Progenitor cell of endocrine pancreas (in vitro differentiated cells): ENCODE results near the gene GPR35. TPM values are rescaled to one million over a fixed set of nuclear protein-coding genes. Genes with fewer than 3 reads are reported as not detected.
A peak's percentile ranks its signal among the peaks of the same experiment; 100 is the strongest.
"Not testable (repeated sequence)": the region's sequence is repeated elsewhere in the genome, so short reads cannot be mapped to it uniquely, and the experiment has no call there.

Experiments used
- DNase-seq: peaks from one replicate; pipeline ENCODE4 v3.0.0; 2021; ENCODE audit warnings: low spot score; ENCODE audit not compliant: unreplicated experiment
- H3K27ac Mint-ChIP-seq: 2 replicates; pipeline ENCODE4 v1.8.0; 2021; ENCODE audit warnings: mild to moderate bottlenecking, moderate library complexity, mixed read lengths
- H3K27me3 Mint-ChIP-seq: 2 replicates; pipeline ENCODE4 v1.8.0; 2021; ENCODE audit warnings: mixed read lengths
- H3K36me3 Mint-ChIP-seq: 2 replicates; pipeline ENCODE4 v1.8.0; 2022; ENCODE audit warnings: mixed read lengths; ENCODE audit not compliant: insufficient read depth
- H3K4me1 Mint-ChIP-seq: 2 replicates; pipeline ENCODE4 v1.8.0; 2021; ENCODE audit warnings: low read depth, mixed read lengths
- H3K4me3 Mint-ChIP-seq: 2 replicates; pipeline ENCODE4 v1.8.0; 2021; ENCODE audit warnings: low read depth, mild to moderate bottlenecking, moderate library complexity, mixed read lengths
- H3K9me3 Mint-ChIP-seq: 2 replicates; pipeline ENCODE4 v1.8.0; 2021; ENCODE audit warnings: low read depth, mixed read lengths
- CTCF ChIP-seq: fragments of 200-600 bp; sonication (generic); IDR thresholded peaks from one replicate; pipeline ENCODE4 v1.5.0; 2021; ENCODE audit warnings: antibody characterized with exemption, mild to moderate bottlenecking; ENCODE audit not compliant: unreplicated experiment
- total RNA-seq: library from RNA; stranded (reverse); gene quantifications from 2 replicates; pipeline ENCODE4 v1.2.1, GENCODE V29; 2021

Gene GPR35
- total RNA-seq, 1 donor from 2014 or later: 6.5 TPM

- no peaks in the 10 kb centered on the region for H3K4me1 Mint-ChIP-seq
- H3K9me3 Mint-ChIP-seq: peaks cover 10% of the 10 kb centered on the region
- no peaks in the 10 kb centered on the region for H3K36me3 Mint-ChIP-seq
- H3K4me3 Mint-ChIP-seq: no peak overlapping the region
- H3K27me3 Mint-ChIP-seq: peaks cover 41% of the 10 kb centered on the region
- no peak overlapping the region for H3K27ac Mint-ChIP-seq
- no peak for TF ChIP-seq CTCF
- DNase-seq: no peak
Measured at GRCh38 chr2:240651185-240651584, 25.9 kb downstream of the GPR35 start.

- no peak for TF ChIP-seq CTCF
- no peak overlapping the region for H3K4me3 Mint-ChIP-seq
- H3K27me3 Mint-ChIP-seq: peaks cover 41% of the 10 kb centered on the region
- peaks cover 13% of the 10 kb centered on the region for H3K9me3 Mint-ChIP-seq
- DNase-seq: no peak
- H3K27ac Mint-ChIP-seq: no peak overlapping the region
- H3K4me1 Mint-ChIP-seq: no peaks in the 10 kb centered on the region
- no peaks in the 10 kb centered on the region for H3K36me3 Mint-ChIP-seq
Measured at GRCh38 chr2:240655931-240656886, 30.9 kb downstream of the GPR35 start.

- not testable (repeated sequence) for H3K27ac Mint-ChIP-seq, H3K4me3 Mint-ChIP-seq, H3K4me1 Mint-ChIP-seq, DNase-seq, H3K9me3 Mint-ChIP-seq, H3K36me3 Mint-ChIP-seq
- peaks cover 32% of the 10 kb centered on the region for H3K27me3 Mint-ChIP-seq
Measured at GRCh38 chr2:240659883-240660282, 34.6 kb downstream of the GPR35 start.

- peaks cover 21% of the 10 kb centered on the region for H3K27me3 Mint-ChIP-seq
- no peaks in the 10 kb centered on the region for H3K36me3 Mint-ChIP-seq
Measured at GRCh38 chr2:240662681-240663080, 37.4 kb downstream of the GPR35 start.

GRCh38 chr2:240663546-240664190 lies 38.4 kb downstream of the GPR35 start:
- Mint-ChIP-seq H3K4me3 (no peak overlapping the region), H3K27ac (no peak overlapping the region), H3K4me1 (no peaks in the 10 kb centered on the region), H3K9me3 (peaks cover 10% of the 10 kb centered on the region), H3K36me3 (no peaks in the 10 kb centered on the region), H3K27me3 (peaks cover 13% of the 10 kb centered on the region)
- no peak for DNase-seq
- TF ChIP-seq CTCF: peak; percentile 9

More at GRCh38 chr2:240662681-240663080, 37.4 kb downstream of the GPR35 start:
- DNase-seq: no peak
- H3K9me3 Mint-ChIP-seq: peaks cover 10% of the 10 kb centered on the region
- TF ChIP-seq CTCF: no peak
- H3K4me3 Mint-ChIP-seq: no peak overlapping the region
- no peaks in the 10 kb centered on the region for H3K4me1 Mint-ChIP-seq
- no peak overlapping the region for H3K27ac Mint-ChIP-seq
